ENCODE measurements around the gene CASP10. TPM values are rescaled to one million over a fixed set of nuclear protein-coding genes. Genes with fewer than 3 reads are reported as not detected.

CASP10 gene
- total and polyA plus RNA-seq, 9 of the 15 experiments (the other 6 are each of a cell fraction or from before 2014, with no cell fraction given) = 7.1 to 20.4 (median 10.8) TPM

DNA sequence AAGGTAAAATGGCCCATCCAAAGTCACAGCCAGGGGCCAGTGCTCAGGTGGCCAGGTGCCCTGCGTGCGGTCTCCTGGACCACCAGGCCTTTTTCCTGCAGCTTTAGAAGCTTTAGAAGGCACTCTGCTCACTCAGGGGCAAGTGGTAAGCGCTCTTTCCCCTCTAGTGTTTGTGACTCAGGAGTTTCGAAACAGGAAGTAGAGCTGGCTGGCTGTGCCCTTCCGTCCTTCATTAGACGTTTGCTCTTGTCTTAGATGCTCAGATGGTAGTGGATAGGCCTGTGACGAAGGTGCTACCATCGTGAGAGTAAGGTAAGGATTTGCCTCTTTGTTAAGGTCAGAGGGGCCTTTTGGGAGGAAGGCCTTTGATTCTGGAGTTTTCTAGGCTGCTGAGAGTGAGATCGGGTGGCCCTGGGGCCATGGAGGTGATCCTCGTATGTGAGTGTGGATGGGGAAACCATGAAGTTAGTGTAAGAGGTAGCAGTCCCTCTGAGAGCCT is 77.4 kb downstream of the CASP10 start, which contains the start of gene CASP8 (continued):
- TF ChIP-seq, protein P1, sequence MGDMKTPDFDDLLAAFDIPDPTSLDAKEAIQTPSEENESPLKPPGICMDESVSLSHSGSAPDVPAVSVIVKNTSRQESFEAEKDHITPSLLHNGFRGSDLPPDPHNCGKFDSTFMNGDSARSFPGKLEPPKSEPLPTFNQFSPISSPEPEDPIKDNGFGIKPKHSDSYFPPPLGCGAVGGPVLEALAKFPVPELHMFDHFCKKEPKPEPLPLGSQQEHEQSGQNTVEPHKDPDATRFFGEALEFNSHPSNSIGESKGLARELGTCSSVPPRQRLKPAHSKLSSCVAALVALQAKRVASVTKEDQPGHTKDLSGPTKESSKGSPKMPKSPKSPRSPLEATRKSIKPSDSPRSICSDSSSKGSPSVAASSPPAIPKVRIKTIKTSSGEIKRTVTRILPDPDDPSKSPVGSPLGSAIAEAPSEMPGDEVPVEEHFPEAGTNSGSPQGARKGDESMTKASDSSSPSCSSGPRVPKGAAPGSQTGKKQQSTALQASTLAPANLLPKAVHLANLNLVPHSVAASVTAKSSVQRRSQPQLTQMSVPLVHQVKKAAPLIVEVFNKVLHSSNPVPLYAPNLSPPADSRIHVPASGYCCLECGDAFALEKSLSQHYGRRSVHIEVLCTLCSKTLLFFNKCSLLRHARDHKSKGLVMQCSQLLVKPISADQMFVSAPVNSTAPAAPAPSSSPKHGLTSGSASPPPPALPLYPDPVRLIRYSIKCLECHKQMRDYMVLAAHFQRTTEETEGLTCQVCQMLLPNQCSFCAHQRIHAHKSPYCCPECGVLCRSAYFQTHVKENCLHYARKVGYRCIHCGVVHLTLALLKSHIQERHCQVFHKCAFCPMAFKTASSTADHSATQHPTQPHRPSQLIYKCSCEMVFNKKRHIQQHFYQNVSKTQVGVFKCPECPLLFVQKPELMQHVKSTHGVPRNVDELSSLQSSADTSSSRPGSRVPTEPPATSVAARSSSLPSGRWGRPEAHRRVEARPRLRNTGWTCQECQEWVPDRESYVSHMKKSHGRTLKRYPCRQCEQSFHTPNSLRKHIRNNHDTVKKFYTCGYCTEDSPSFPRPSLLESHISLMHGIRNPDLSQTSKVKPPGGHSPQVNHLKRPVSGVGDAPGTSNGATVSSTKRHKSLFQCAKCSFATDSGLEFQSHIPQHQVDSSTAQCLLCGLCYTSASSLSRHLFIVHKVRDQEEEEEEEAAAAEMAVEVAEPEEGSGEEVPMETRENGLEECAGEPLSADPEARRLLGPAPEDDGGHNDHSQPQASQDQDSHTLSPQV (IDR thresholded peaks at IDR 0.05) = peak; percentile 83
- TF ChIP-seq, protein P2, sequence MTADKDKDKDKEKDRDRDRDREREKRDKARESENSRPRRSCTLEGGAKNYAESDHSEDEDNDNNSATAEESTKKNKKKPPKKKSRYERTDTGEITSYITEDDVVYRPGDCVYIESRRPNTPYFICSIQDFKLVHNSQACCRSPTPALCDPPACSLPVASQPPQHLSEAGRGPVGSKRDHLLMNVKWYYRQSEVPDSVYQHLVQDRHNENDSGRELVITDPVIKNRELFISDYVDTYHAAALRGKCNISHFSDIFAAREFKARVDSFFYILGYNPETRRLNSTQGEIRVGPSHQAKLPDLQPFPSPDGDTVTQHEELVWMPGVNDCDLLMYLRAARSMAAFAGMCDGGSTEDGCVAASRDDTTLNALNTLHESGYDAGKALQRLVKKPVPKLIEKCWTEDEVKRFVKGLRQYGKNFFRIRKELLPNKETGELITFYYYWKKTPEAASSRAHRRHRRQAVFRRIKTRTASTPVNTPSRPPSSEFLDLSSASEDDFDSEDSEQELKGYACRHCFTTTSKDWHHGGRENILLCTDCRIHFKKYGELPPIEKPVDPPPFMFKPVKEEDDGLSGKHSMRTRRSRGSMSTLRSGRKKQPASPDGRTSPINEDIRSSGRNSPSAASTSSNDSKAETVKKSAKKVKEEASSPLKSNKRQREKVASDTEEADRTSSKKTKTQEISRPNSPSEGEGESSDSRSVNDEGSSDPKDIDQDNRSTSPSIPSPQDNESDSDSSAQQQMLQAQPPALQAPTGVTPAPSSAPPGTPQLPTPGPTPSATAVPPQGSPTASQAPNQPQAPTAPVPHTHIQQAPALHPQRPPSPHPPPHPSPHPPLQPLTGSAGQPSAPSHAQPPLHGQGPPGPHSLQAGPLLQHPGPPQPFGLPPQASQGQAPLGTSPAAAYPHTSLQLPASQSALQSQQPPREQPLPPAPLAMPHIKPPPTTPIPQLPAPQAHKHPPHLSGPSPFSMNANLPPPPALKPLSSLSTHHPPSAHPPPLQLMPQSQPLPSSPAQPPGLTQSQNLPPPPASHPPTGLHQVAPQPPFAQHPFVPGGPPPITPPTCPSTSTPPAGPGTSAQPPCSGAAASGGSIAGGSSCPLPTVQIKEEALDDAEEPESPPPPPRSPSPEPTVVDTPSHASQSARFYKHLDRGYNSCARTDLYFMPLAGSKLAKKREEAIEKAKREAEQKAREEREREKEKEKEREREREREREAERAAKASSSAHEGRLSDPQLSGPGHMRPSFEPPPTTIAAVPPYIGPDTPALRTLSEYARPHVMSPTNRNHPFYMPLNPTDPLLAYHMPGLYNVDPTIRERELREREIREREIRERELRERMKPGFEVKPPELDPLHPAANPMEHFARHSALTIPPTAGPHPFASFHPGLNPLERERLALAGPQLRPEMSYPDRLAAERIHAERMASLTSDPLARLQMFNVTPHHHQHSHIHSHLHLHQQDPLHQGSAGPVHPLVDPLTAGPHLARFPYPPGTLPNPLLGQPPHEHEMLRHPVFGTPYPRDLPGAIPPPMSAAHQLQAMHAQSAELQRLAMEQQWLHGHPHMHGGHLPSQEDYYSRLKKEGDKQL (CRISPR knock-in tag; IDR thresholded peaks at IDR 0.05; ENCODE audit: borderline replicate concordance) = no peak
- TF ChIP-seq ZNF830 (CRISPR knock-in tag; IDR thresholded peaks at IDR 0.05) (no peak), CREB5 (CRISPR knock-in tag; IDR thresholded peaks at IDR 0.05) (no peak), GABPB1 (CRISPR knock-in tag; IDR thresholded peaks at IDR 0.05) (0 out of 2 replicates have a peak, but pooled peaks have one; percentile 41), ELF2 (CRISPR knock-in tag; IDR thresholded peaks at IDR 0.05) (no peak), ESRRA (IDR thresholded peaks at IDR 0.05; ENCODE audit: borderline replicate concordance, low read depth) (peak; percentile 60; the same call in 1 of the 2 replicates), ETV6 (IDR thresholded peaks at IDR 0.05; ENCODE audit: borderline replicate concordance in 1 of 2, low read depth in 2 of 2, low read length in 1 of 2) (no peak), ETV6 (CRISPR knock-in tag; IDR thresholded peaks at IDR 0.05; ENCODE audit: borderline replicate concordance) (no peak), CREM (IDR thresholded peaks at IDR 0.05; ENCODE audit: low read depth) (0 out of 2 replicates have a peak, but pooled peaks have one; percentile 8), NFIX (CRISPR knock-in tag; IDR thresholded peaks at IDR 0.05; ENCODE audit: low read depth) (no peak), ETV1 (tag; conservative IDR thresholded peaks at IDR 0.05; ENCODE audit: low read depth) (peak; percentile 66; the same call in 1 of the 2 replicates), HDAC1 (IDR thresholded peaks at IDR 0.05) (0 out of 4 replicates have a peak, but pooled peaks of 1 of the 2 experiments have one; percentile 25)
- TF ChIP-seq, protein P3, sequence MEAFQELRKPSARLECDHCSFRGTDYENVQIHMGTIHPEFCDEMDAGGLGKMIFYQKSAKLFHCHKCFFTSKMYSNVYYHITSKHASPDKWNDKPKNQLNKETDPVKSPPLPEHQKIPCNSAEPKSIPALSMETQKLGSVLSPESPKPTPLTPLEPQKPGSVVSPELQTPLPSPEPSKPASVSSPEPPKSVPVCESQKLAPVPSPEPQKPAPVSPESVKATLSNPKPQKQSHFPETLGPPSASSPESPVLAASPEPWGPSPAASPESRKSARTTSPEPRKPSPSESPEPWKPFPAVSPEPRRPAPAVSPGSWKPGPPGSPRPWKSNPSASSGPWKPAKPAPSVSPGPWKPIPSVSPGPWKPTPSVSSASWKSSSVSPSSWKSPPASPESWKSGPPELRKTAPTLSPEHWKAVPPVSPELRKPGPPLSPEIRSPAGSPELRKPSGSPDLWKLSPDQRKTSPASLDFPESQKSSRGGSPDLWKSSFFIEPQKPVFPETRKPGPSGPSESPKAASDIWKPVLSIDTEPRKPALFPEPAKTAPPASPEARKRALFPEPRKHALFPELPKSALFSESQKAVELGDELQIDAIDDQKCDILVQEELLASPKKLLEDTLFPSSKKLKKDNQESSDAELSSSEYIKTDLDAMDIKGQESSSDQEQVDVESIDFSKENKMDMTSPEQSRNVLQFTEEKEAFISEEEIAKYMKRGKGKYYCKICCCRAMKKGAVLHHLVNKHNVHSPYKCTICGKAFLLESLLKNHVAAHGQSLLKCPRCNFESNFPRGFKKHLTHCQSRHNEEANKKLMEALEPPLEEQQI (IDR thresholded peaks at IDR 0.05) = no peak

All from K562 (cell line).